Dedifferentiated amniotic fluid mesenchymal stem cell (primary cell): ENCODE measurements around the gene NDUFS2.

Source experiments
- DNase-seq: peaks from one replicate; pipeline ENCODE4 v3.0.0-alpha.2; 2016; ENCODE audit errors: extremely low spot score

The NDUFS2 gene

GRCh38 chr1:161201836-161202712, at the start of gene NDUFS2:
NDUFS2 (plus strand) TSS chr1:161202367; CDS start chr1:161202386, 19 bp downstream.
- peak; percentile 99 for DNase-seq

- no peak for DNase-seq
Measured at GRCh38 chr1:161153176-161153575, 49.0 kb upstream of the NDUFS2 start.

- DNase-seq: peak; percentile 88
Measured at GRCh38 chr1:161153682-161154337, 48.4 kb upstream of the NDUFS2 start, which contains the start of gene UFC1. UFC1 (plus strand) TSS chr1:161153978; CDS start chr1:161153998, 20 bp downstream.

- no peak for DNase-seq
Measured at GRCh38 chr1:161157867-161158266, 44.3 kb upstream of the NDUFS2 start.

- no peak for DNase-seq
Measured at GRCh38 chr1:161158316-161159010, 43.7 kb upstream of the NDUFS2 start.

GRCh38 chr1:161159087-161159912, 42.9 kb upstream of the NDUFS2 start, which contains the start of gene USP21:
USP21 (plus strand) TSS chr1:161159500; CDS start chr1:161160641, 1,141 bp downstream.
- peak; percentile 88 for DNase-seq

GRCh38 chr1:161159913-161160243, 42.3 kb upstream of the NDUFS2 start:
- DNase-seq: no peak

- DNase-seq: no peak
Measured at GRCh38 chr1:161160671-161161145, 41.5 kb upstream of the NDUFS2 start.

- no peak for DNase-seq
Measured at GRCh38 chr1:161161652-161162051, 40.5 kb upstream of the NDUFS2 start.

GRCh38 chr1:161162052-161162451, 40.1 kb upstream of the NDUFS2 start:
- no peak for DNase-seq

- DNase-seq: no peak
Measured at GRCh38 chr1:161162806-161163205, 39.4 kb upstream of the NDUFS2 start.

GRCh38 chr1:161163793-161164192, 38.4 kb upstream of the NDUFS2 start:
- DNase-seq: no peak

- no peak for DNase-seq
Measured at GRCh38 chr1:161164901-161165610, 37.1 kb upstream of the NDUFS2 start.

GRCh38 chr1:161165742-161166668, 36.2 kb upstream of the NDUFS2 start, which contains the start of gene PPOX:
PPOX (plus strand) TSS chr1:161166426; CDS start chr1:161166848, 422 bp downstream.
- peak; percentile 99 for DNase-seq

GRCh38 chr1:161166669-161167548, 35.3 kb upstream of the NDUFS2 start:
- no peak for DNase-seq

GRCh38 chr1:161168906-161169305, 33.3 kb upstream of the NDUFS2 start:
- DNase-seq: no peak

GRCh38 chr1:161171191-161171590, 31.0 kb upstream of the NDUFS2 start:
- no peak for DNase-seq

GRCh38 chr1:161171696-161172095, 30.5 kb upstream of the NDUFS2 start:
- no peak for DNase-seq
